ENCODE measurements around the gene LACTBL1. TPM values are rescaled to one million over a fixed set of nuclear protein-coding genes. Genes with fewer than 3 reads are reported as not detected.
A peak's percentile ranks its signal among the peaks of the same experiment; 100 is the strongest.

LACTBL1 gene
- total RNA-seq, 1 experiment from 2014 or later = not detected

GRCh38 chr1:22953740-22954141, 18.9 kb downstream of the LACTBL1 start:
- no peaks in the 10 kb centered on the region for H3K79me1 ChIP-seq (ENCODE audit: insufficient read depth, low read depth, low read length, poor library complexity, severe bottlenecking)
- H3T11ph ChIP-seq (ENCODE audit: low read length) = no peak overlapping the region
- no peak overlapping the region for H2BK15ac ChIP-seq (ENCODE audit: low read depth, low read length)
- Mint-ChIP-seq H3K27me3 (ENCODE audit: low read depth) (peaks cover 6% of the 10 kb centered on the region), H3K4me3 (no peak overlapping the region), H3K36me3 (ENCODE audit: insufficient read depth in 1 of 3, low read depth in 3 of 3) (no peaks in the 10 kb centered on the region), H3K9me3 (peaks cover 0 to 3% of the 10 kb centered on the region in 2 experiments; a peak in 2 of 5 replicates), H3K27ac (no peak overlapping the region; a peak in 1 of 7 replicates), H3K4me1 (no peaks in the 10 kb centered on the region)
- H3K27me3 ChIP-seq (ENCODE audit: insufficient read depth, low read length) = no peaks in the 10 kb centered on the region; the same call in 1 of the 2 replicates
- H3K18ac ChIP-seq (ENCODE audit: insufficient read length, low read depth, low read length) = no peak overlapping the region
- H3K23ac ChIP-seq (ENCODE audit: insufficient read length, low read depth, low read length) = no peak overlapping the region
- peak; percentile 44 for DNase-seq
- H2BK12ac ChIP-seq (ENCODE audit: insufficient read length, low read depth, low read length) = no peak overlapping the region
- H3K56ac ChIP-seq (ENCODE audit: insufficient read length, low read depth, low read length) = no peak overlapping the region
- no peak overlapping the region for H2BK5ac ChIP-seq (ENCODE audit: insufficient read length, low read length)
- no peak overlapping the region for H2BK20ac ChIP-seq (ENCODE audit: low read depth, low read length, poor library complexity, severe bottlenecking)
- WGBS (ENCODE audit: extremely low coverage, insufficient read length, low lambda C conversion rate) = no CpG with 5 or more reads among the region's 38 CpGs
- H2BK120ac ChIP-seq (ENCODE audit: low read depth, low read length, poor library complexity, severe bottlenecking) = no peak overlapping the region
- no peak overlapping the region for H3K27ac ChIP-seq (ENCODE audit: insufficient read length, low read depth, low read length)
- H3K4ac ChIP-seq (ENCODE audit: low read depth, low read length) = no peak overlapping the region
- no peak for TF ChIP-seq CTCF (conservative IDR thresholded peaks at IDR 0.05)
- H3K14ac ChIP-seq (ENCODE audit: insufficient read depth, low read length) = no peak overlapping the region
- H2AK5ac ChIP-seq (ENCODE audit: insufficient read length, low read length) = no peak overlapping the region
- H3K23me2 ChIP-seq (ENCODE audit: insufficient read length, low read depth, low read length, poor library complexity, severe bottlenecking) = no peaks in the 10 kb centered on the region
- no peak overlapping the region for H4K91ac ChIP-seq (ENCODE audit: insufficient read length, low read depth, low read length)
- H2AFZ ChIP-seq (ENCODE audit: low read length) = no peak overlapping the region
- H4K8ac ChIP-seq (replicated peaks; ENCODE audit: insufficient read length, low read depth, low read length) = no peak overlapping the region
- no peak overlapping the region for H4K5ac ChIP-seq (ENCODE audit: insufficient read length, low read depth, low read length)
- H4K20me1 ChIP-seq (ENCODE audit: control insufficient read depth, insufficient read depth, insufficient read length) = no peaks in the 10 kb centered on the region
- no peaks in the 10 kb centered on the region for H3K4me1 ChIP-seq (ENCODE audit: insufficient read depth, low read length)
- H3K79me2 ChIP-seq (ENCODE audit: insufficient read depth, low read length) = no peaks in the 10 kb centered on the region
- no peak overlapping the region for H3K4me2 ChIP-seq (ENCODE audit: insufficient read depth, insufficient read length, low read length)
- no peak overlapping the region for H3K9ac ChIP-seq (ENCODE audit: extremely low read depth, insufficient read length, low read length)
- no peaks in the 10 kb centered on the region for H3K9me3 ChIP-seq (ENCODE audit: control insufficient read depth, low read depth, low read length)
